Erythroblast (primary cell): ENCODE data around the gene RALGPS1.

Source experiments
- GATA1 ChIP-seq: IDR thresholded peaks from 2 replicates; pipeline ENCODE4 v1.6.1; 2011; ENCODE audit warnings: low read depth, mild to moderate bottlenecking, control low read depth, low read length, moderate library complexity
- POLR2A ChIP-seq: IDR thresholded peaks from 2 replicates; pipeline ENCODE4 v1.6.1; 2011; ENCODE audit warnings: mild to moderate bottlenecking, low read length

DNA sequence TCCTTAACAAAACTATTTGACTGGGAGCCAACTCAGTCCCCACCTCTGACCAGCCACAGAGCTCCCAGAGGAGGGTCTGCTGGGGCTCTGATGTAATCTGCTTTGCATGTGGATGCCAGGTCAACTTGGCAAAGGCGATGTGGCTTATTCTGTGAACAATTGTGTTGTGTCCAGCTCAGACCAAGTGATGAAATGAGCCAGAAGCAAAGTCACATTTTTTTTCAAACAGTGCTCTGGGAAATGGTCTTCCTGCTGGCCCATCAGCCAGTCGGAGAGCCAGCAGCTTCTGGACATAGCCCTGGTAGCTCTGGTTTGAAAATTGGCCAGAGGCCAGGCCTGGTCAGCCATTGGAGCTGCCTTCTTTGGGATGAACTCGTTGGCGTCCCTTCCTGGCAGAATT is 121.4 kb downstream of the RALGPS1 start:
- no peak for TF ChIP-seq POLR2A
- no peak for TF ChIP-seq GATA1
